ENCODE data around the gene SNAI1.

The SNAI1 gene

DNA sequence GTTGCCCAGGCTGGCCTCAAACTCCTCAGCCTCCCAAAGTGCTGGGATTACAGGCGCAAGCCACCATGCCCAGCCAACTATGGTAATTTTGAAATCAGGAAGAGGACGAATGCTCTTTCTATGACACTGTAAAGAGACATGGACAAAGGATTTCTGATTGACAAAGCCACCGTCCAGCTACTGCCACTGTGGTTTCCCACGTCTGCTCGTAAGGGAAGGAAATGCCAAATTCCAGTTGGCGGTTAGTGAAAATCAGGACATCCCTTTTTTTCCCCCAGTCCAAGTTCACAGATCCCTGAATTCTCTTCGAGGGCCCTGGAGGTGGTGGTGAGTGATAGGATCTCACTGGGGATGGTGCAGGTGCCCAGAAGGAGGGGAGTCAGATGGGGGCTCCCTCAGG lies 31.2 kb downstream of the SNAI1 start:
- no peak for DNase-seq

DNA sequence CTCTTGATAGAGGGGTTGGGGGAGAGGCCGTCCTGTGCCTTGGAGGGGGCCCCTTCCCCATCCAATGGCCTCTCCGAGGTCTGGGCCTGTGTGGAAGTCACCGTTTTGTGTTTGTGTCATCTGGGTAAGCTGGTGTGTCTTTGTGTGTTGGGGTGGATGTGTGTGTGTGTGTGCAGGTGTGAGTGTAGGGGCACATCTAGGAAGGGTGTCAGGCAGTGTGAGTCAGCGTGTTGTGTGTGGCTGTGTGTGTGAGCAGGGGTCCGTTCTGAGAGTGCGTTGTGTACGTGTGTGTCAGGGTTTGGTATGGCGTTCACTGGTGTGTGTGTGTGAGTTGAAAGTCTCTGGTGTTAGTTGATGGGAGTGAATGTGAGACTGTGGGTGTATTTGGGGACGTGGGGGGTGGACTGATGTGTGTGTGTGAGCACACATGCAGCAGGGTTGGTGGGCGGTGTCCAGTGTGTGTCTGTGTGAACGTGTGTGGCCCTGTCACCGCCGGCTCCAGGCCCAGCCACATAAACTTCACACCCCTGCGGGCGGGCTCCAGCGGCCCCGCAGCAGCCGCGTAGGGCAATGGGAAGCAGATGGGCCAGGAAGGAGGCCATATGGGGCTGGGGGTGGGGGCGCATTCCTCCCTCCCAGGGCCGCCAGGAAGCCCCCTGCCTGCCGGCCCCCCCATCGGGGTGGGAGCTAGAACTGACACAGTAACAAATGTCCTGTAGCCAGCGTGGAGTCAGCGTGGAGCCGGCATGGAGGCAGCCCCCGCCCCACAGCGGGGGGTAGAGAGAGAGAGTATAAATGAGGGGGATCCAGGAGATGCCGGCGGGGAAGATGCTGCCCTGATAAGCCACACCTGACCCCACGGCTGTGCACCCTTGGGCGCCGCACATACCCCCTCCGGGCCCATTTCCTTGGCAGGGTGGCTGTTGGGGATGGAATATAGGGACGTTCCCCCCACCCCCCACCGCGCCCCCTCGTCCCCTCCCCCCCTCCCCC lies 32.1 kb downstream of the SNAI1 start:
- no peak for DNase-seq

DNA sequence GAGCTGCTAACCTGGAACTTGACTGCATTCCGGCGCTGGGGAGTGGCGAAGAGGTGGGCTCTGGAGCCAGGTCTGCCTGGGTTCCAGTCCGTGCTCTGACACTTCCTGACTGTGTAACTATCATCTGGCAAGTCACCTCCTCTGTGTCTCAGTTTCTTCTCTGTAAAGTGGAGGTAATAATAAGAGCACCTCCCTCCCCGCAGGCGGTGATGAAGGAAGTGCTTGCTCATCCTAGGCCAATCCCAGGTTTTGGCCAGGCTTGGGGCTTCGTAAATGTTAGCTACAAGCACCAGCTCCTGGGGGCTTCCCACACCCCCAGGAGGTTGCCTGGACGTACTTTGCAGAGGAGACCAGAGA lies 32.8 kb downstream of the SNAI1 start:
- DNase-seq = no peak

DNA sequence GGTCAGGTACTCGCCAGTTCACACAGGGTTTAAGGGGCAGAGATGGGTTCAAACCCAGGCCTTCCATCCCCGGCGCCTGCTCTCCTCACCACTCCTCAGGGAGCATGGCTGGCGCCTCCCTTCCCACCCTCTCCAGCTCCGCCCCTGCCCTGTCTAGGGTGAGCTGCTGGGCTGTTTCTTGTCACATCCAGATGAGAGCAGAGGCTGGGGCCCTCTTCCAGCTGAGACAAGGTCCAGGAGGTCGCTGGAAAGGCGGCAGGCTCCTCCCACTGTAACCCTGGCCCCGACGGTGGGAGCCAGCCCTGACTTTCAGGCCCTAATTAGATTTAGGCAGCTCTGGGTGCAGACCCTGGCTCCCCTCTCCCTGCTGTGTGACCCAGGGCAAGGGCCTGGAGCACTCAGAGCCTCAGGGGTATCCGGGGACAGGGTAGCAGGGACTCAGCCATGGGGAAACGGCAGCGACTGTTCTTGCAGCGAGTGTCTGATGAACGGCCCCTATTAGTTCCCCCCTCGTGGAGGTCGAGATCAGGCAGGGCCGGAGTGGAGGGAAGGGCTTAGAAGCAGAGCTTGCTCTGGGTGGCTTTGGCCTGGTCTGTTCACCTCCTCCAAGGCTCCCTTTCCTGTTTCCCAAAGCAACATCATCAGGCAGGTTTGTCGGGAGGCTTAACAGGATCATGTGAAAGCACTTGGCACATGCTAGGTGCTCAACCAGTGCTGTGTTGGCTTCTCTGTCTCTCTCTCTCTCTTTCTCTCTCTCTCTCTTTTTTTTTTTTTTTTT lies 33.4 kb downstream of the SNAI1 start:
- no peak for DNase-seq

DNA sequence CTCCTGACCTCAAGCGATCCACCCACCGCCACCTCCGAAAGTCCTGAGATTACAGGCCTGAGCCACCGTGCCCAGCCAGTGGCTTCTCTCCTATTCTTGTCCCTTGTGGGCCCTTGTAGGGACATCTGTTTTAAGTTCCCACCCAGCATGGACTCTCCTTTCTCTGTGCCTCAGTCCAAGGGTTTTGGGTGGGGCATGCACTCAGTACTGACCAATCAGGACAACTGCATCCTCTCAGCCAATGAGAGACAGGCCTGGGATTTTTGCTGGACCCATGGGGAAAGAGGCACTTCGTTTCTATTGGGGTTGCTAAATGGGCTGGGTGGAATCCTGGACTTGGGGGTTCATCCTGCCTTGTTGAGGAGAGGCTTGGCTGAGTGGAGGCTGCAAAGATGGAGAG lies 34.4 kb downstream of the SNAI1 start:
- DNase-seq = no peak

DNA sequence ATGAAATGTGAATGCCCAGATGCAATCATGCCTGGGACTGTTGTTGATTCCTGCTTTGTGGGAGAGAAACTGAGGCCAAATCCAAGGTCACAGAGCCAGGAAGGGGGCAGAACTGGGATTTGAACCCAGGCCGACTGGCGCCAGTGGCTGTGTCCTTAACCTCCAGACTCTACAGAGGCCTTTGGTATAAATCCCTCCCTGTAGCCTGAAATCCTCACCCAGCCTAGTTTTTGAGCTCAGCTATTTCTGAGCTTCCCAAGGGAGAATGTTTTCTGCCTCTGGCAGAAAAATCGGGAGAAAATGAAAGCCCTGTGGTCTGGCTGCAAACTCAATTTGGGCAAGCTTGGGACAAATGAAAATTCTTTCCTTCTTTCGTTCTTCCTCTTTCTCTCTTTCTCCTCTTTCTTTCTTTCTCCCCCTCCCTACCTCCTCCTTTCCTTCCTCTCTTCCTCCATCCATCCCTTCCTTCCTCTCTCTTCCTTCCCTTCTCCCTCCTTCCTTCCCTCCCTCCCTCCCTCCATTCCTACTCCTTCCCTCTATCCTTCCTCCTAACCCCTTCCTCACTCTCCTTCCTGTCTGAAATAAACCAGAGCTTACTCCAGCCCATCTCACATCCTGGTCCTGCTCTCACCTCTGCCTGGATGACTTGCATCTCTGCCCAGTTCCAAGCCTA lies 34.9 kb downstream of the SNAI1 start:
- no peak for DNase-seq

DNA sequence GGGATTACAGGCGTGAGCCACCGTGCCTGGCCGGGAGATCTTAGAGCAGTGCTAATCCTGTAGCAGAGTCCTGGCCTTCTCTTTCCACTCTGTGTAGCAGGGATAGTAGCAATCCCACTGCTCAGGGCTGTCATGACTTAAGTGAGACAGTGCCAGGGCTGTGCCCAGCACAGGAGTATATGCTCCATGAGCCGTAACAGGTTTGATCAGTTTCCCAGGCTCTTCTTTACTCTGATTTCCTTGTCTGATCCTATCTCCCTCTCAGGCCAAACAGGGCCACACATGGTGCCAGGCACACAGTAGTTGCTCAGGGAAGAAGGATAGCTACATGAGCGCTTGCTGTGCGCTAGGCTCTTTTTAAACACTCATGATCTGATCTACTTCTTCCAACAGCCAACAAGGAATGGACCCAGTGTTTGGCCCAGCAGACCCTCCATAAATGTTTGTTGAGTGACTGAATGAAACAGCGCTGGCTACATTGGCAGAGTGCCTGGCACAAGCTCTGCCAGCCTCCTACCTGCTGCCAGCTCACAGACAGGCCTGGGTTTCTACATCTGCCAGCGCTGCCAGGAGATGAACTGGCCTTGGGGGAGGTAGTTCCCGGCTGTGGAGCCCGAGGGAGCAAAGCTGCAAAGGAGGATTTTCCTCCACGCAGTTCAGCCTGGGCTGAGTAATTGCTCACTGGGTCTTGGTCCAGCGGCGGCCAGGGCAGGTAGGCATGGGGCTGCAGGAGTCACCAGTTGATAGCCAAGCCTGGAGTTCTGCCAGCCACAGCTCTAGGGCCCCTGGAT lies 36.9 kb downstream of the SNAI1 start:
- DNase-seq = peak in 7 of 14 donors; percentile 9 to 76 (median 25)

DNA sequence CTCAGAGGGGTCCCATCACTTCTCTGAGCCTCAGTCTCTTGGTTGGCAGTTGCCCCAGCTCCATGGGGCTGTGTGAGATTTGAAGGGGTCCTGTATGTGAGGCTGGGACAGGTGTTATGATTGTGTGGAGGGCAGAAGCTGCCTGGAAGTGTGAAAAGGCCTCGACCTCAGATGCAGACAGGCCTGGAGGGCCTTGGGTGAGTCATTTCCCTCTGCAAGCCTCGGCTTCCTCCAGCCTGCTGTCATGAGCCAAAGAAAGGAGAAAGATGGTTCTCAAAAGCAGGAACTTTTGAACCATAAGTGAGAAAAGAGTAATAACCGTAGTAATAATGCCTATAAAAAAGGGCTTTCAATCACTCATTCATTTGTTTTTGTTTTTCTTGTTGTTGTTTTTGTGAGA lies 37.5 kb downstream of the SNAI1 start:
- DNase-seq = no peak

DNA sequence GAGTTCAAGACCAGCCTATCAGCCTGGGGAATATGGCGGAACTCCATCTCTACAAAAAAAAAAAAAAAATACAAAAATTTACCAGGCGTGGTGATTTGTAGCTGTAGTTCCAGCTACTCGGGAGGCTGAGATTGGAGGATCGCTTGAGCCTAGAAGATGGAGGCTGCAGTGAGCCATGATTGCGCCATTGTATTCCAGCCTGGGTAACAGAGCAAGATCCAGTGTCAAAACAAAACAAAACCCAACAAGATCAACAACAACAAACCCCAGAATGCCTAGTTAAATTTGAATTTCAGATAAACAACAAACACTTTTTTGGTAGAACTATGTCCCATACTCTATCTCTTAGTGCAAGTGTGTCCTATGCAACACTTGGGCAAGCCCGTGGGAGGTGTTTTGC lies 39.9 kb downstream of the SNAI1 start:
- DNase-seq = no peak

DNA sequence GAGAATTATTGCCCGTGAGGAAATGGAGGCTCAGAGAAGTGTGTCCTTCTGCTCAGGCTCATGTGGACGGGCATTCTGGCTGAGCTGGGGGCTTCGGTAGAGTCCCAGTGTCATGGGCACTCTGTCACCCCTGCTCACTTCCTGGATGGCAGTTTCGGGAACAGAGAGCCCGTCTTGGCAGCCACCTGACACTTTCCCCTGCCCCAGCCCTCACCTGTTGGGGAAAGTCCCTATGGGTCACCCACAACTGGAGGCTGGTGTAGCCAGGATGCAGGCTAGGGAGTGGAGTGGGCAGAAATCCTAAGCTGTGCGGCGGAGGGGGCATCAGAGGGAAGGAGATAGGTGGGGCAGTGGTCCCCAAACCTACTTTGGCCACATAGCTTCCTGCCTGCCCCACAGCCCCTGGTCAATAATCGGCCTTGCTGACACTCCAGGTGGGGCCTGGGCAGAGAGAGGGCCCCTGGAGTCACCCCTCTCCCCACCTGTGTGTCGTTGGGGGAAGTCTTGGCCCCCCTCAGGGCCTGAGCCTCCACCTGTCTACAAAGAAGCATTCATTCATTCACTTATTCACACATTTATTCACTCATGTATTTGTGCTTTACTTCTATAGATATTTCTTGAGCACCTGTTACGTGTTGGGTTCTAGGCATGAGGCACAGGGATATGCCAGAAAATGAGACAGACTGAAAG lies 40.5 kb downstream of the SNAI1 start:
- DNase-seq = no peak

DNA sequence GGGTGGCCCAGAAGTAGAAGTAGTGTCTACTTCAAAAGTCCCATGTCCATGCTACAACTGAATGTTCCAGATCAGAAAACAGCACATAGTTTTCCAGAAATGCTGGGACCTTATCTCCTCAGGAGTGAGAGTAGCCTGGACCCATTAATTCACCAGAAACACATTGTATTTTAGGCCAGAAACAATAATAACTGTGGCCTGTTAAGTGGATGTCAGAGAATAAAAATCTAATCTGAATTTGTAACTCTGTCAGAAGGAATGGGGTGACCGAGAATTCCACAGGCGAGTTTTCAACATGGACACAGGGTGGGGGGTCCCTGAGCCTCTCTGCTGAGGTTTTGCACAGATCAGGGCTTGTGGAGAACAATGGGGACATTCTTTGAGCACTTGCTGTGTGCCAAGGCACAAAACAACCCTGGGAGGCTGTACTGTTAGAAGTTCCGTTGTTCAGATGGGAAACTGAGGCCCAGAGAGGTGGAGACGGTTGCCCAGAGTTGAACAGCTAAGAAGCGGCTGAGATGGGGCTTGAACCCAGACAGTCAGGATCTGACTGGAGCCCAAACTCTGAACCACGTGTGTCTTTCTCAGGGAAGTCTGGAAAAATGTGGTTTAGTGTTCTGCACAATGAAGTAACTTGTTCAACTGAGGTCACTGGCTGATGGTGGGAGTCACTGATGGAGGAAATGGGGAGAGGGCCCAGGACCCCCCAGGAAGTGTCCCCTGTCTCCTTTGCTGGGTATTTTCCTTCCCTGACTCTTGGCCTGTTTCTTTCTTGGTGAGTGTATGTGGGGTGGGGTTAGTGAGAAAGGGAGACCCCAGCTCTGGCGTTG lies 44.2 kb downstream of the SNAI1 start:
- DNase-seq = no peak

DNA sequence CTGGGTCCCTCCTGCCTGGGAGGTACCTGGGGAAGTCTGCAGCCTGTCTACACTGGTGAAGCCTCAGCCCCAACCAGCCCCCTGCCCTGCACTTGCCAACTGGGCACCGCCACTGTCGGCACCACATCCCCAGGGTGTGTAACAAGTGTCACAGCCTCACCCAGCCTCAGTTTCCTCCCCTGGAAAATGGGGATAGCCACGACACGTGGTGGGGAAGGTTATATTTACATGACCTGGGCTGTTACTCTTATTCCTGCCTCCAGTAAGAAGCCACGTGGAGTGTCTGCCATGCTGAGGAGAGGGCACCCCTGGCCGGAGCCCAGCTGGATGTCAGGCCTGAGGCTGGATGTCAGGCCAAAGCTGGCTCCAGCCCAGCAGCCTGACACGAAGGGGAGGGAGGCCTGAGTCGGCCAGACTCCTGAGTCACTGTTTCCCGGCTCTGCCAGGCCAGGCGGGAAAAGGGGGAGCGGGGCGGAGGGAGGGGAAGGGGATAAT lies 44.9 kb downstream of the SNAI1 start:
- peak in 12 of 14 donors; percentile 5 to 94 (median 44) for DNase-seq

DNA sequence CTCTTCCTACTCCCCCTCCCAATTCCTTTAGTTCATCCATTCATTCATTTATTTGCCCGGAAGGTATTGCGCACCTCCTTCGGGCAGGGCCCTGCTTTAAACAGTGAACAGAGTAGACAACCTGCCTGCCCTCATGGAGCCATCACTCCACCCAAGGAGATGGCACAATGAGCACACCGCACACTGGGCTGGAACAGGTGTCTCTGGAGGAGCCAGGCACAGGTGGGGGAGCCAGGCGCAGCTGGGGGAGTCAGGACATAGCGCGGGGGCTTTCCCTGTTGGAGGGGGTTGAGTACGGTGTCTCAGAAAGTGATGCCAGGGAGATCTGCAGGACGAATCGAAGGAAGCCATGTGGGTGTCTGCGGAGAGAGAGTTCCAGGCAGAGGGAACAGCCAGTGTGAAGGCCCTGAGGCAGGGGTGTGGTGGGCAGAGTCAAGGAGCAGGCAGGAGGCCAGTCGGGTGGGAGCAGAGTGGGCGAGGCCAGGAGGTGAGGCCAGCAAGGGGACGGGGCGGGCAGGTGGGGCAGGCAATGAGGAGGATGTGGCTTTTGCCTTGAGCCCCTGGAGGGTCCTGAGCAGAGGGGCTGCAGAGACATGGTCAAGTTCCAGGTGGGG lies 46.4 kb downstream of the SNAI1 start:
- no peak for DNase-seq

DNA sequence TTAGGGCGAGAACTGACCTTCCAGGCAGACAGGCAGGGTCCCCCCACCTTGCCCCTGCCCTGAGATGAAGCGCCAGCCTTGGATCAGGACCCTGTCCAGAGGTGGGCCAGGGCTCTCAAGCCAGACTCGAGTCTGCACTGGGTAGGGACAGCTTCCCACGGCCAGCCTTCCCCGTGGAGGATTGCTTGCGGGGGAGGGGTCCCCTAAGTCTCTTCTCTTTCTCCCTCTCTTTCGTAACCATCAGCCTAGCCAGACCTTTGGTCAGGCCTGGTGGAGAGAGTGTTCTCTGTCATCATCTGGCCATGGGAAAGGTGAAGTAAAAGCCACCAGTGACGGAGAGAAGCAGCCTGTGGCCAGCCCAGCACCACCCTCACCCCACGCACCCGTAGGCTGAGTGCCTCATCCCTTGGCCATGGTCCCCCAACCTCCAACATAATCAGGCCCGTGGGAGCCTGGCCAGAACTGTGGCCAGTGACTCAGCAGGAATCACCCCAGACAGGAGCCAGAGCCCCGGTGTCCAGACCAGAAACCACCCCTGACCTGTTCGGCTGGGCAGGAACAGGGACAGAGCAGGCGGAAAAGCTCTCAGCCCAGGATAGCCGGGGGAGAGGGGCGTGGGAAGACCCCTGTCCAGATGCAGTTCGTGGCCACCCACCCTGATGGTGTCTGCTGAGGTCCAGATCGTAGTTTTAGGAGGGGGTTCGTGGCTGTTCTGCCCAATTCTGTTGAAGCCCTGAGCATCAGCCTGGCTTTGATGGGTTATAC lies 47.1 kb downstream of the SNAI1 start:
- DNase-seq = peak in 2 of 14 donors; percentile 47 to 71

DNA sequence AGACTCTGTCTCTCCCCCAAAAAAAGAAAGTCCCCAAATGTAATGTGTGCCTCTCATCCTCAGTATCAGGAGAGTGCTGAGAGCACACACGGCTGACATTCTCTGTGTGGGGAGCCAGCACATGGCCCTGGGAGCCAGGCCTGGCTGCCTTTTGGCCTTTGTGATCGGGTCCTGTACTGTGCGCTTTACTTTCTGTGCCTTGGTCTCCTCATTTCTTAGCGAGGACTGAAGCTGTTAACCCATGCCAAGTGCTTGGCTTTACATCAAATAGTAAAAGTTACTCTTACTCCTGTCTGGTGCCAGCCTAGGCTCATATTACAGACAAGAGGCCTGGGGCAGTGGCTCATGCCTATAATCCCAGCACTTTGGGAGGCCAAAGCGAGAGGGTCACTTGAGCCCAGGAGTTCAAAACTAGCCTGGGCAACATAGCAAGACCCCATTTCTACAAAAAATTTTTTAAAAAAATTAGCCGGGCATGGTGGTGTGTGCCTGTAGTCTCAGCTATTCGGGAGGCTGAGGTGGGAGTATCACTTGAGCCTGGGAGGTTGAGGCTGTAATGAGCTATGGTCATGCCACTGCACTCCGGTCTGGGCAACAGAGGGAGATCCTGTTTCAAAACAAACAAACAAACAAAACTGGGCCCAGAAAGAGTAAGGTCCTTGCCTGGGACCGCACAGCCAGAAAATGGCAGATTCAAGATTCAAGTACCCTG lies 50.3 kb downstream of the SNAI1 start:
- no peak for DNase-seq

DNA sequence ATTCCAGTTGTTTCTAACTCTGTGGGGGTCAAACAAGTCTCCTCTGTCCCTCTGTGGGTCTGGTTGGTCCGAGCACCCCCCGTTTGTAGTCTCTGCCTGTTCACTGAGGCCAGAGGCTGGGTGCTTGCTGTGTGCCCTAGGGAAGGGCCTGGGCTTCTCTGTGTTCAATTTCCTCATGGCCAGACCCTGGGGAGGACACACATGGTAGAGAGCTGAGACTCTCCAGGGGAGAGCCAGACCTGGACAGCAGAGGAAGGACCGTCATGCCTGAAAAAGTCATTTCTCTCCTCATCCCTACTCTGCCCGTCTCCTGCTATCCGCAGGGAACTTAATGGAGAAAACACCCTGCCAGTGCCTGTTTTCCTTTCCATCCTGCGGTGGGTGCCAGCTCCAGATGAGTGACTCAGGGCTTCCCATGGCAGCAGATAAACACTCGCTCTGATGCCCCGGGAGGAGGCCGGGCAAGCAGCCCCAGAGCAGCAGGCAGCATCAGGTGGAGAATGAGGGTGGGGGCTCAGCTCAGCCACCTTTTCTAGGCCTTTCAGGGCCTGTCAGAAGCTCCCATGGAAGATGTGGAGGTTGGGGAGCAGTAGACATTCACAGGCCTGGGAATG lies 51.9 kb downstream of the SNAI1 start:
- peak in 1 of 14 donors; percentile 51 for DNase-seq

DNA sequence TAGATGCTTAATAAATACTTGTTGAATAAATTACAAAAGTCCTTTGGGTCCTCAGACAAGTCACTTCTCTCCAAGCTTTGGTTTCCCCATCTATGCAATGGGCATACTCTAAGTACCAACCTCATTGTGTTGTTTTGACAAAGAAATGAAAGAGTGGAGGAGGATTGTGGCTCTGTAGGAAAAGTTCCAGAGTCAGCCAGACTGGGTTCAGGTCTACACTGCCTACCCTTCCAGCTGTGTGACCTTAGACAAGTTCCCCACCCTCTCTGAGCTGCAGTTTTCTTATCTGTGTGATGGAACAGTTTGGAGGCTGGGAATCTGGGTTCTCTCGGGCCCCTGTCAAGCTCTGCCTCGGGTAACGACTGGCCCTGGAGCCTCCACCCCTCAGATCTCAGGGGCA lies 53.9 kb downstream of the SNAI1 start:
- no peak for DNase-seq

DNA sequence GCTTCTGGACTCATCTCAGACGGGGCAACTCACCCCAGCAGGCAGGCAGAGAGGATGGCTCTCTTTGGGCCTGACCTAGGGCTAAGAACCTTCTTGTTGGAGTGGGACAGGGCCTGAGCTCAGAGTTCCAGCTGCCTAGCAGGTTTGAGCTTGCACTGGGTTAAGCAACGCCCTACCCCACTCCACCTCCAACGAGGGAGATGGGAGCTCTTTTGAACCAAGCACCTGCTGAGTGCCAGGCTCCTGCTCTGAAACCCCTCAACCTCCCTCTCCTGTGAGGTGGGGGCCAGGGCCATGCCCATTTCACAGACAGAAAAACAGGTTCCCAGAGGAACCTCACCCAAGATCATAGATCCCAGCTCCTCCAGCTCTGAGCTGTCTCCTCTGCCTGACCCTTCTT lies 54.3 kb downstream of the SNAI1 start:
- DNase-seq = no peak
